ENCODE measurements around the gene KRTAP10-3. TPM values are rescaled to one million over a fixed set of nuclear protein-coding genes. Genes with fewer than 3 reads are reported as not detected.

The KRTAP10-3 gene
- polyA plus RNA-seq, 1 of the 3 experiments (the other 2 are of a cell fraction) = not detected

GRCh38 chr21:44508426-44508710, 50.2 kb downstream of the KRTAP10-3 start:
- ChIA-PET CTCF (interaction anchor here (1.1 kb wide), 1 partner anchor 18 kb away, joined by 4 read pairs; no protein-coding TSS in a partner anchor), POLR2A (no interaction called here)
- Histone ChIP-seq H3K4me2 (no peak overlapping the region), H3K4me1 (ENCODE audit: control insufficient read depth in 1 of 2, insufficient read depth in 2 of 2, low read depth in 1 of 2, low read length in 1 of 2) (no peaks in the 10 kb centered on the region; a peak in 1 of 4 replicates), H3K4me3 (ENCODE audit: low read depth in 2 of 2, low read length in 1 of 2) (no peak overlapping the region), H3K9ac (no peak overlapping the region), H3K27ac (ENCODE audit: low read depth in 2 of 2, low read length in 1 of 2) (no peak overlapping the region), H2AFZ (ENCODE audit: low read depth) (no peak overlapping the region), H4K20me1 (ENCODE audit: insufficient read depth) (no peaks in the 10 kb centered on the region), H3K9me2 (no peaks in the 10 kb centered on the region), H3K27me3 (ENCODE audit: insufficient read depth) (0 out of 2 replicates have a peak, but pooled peaks cover 9% of the 10 kb centered on the region), H3F3A (replicated peaks; ENCODE audit: insufficient read depth) (no peaks in the 10 kb centered on the region), H3K9me3 (no peaks in the 10 kb centered on the region), H3K79me2 (ENCODE audit: insufficient read depth) (no peaks in the 10 kb centered on the region), H3K36me3 (replicated peaks in 1 of 2; ENCODE audit: control insufficient read depth in 1 of 2, insufficient read depth in 2 of 2, low read length in 1 of 2) (no peaks in the 10 kb centered on the region)
- 92% methylated on average over 7 of the region's 9 CpGs for WGBS (ENCODE audit: low lambda C conversion rate)
- no peak for TF ChIP-seq TCF12 (IDR thresholded peaks at IDR 0.05)
- no peak for TF ChIP-seq USF1 (IDR thresholded peaks at IDR 0.05; ENCODE audit: borderline replicate concordance, low read depth)
- TF ChIP-seq YY1 (IDR thresholded peaks at IDR 0.05; ENCODE audit: low read depth) = no peak
- no peak for TF ChIP-seq FOXJ3 (CRISPR knock-in tag; IDR thresholded peaks at IDR 0.05)
- TF ChIP-seq ELF1 (IDR thresholded peaks at IDR 0.05) = no peak
- no peak for TF ChIP-seq USF2 (IDR thresholded peaks at IDR 0.05; ENCODE audit: borderline replicate concordance, low read depth, low read length)
- no peak for DNase-seq

Other genes with a start within 250 kb of the KRTAP10-3 start
- 18.0 and 19.2 TPM in 2 replicates for gene CFAP410, start 219.4 kb downstream of the KRTAP10-3 start, polyA plus RNA-seq (2012; rRNA removed)
- gene TRPM2, start 205.2 kb downstream of the KRTAP10-3 start, polyA plus RNA-seq (2012; rRNA removed) = not detected in 2 replicates
- 1.9 and 2.3 TPM in 2 replicates for gene LRRC3, start 103.3 kb downstream of the KRTAP10-3 start, polyA plus RNA-seq (2012; rRNA removed)
- not detected in 2 replicates for gene KRTAP10-1, start 18.6 kb downstream of the KRTAP10-3 start, polyA plus RNA-seq (2012; rRNA removed)
- gene KRTAP10-2, start 7.3 kb downstream of the KRTAP10-3 start, polyA plus RNA-seq (2012; rRNA removed) = not detected in 2 replicates
- gene KRTAP10-4, start 14.9 kb upstream of the KRTAP10-3 start, polyA plus RNA-seq (2012; rRNA removed) = not detected in 2 replicates
- not detected in 2 replicates for gene KRTAP10-5, start 21.8 kb upstream of the KRTAP10-3 start, polyA plus RNA-seq (2012; rRNA removed)
- gene KRTAP10-6, start 33.7 kb upstream of the KRTAP10-3 start, polyA plus RNA-seq (2012; rRNA removed) = not detected in 2 replicates
- gene KRTAP10-7, start 41.8 kb upstream of the KRTAP10-3 start, polyA plus RNA-seq (2012; rRNA removed) = not detected in 2 replicates
- gene KRTAP10-8, start 53.3 kb upstream of the KRTAP10-3 start, polyA plus RNA-seq (2012; rRNA removed) = not detected in 2 replicates
- not detected in 2 replicates for gene KRTAP10-9, start 68.3 kb upstream of the KRTAP10-3 start, polyA plus RNA-seq (2012; rRNA removed)
- gene KRTAP10-10, start 78.6 kb upstream of the KRTAP10-3 start, polyA plus RNA-seq (2012; rRNA removed) = not detected in 2 replicates
- gene KRTAP10-11, start 87.6 kb upstream of the KRTAP10-3 start, polyA plus RNA-seq (2012; rRNA removed) = not detected in 2 replicates
- gene KRTAP12-4, start 95.9 kb upstream of the KRTAP10-3 start, polyA plus RNA-seq (2012; rRNA removed) = not detected in 2 replicates
- not detected in 2 replicates for gene KRTAP12-3, start 99.1 kb upstream of the KRTAP10-3 start, polyA plus RNA-seq (2012; rRNA removed)
- gene KRTAP12-2, start 108.1 kb upstream of the KRTAP10-3 start, polyA plus RNA-seq (2012; rRNA removed) = not detected in 2 replicates
- gene KRTAP12-1, start 123.4 kb upstream of the KRTAP10-3 start, polyA plus RNA-seq (2012; rRNA removed) = not detected in 2 replicates
- gene KRTAP10-12, start 138.4 kb upstream of the KRTAP10-3 start, polyA plus RNA-seq (2012; rRNA removed) = not detected in 2 replicates
- gene TSPEAR, start 152.8 kb upstream of the KRTAP10-3 start, polyA plus RNA-seq (2012; rRNA removed) = 0.03 and 0.08 TPM in 2 replicates
- 129 and 149 TPM in 2 replicates for gene UBE2G2, start 243.0 kb upstream of the KRTAP10-3 start, polyA plus RNA-seq (2012; rRNA removed)

Measured in SK-N-SH (cell line).